HG02840 (cell line): ENCODE measurements around the gene KPTN.

Source experiments
- ATAC-seq: cut with Tn5 transposase; IDR thresholded peaks from one replicate; pipeline ENCODE4 v1.9.1; 2021; ENCODE audit warnings: mild to moderate bottlenecking, moderate library complexity, moderate number of reproducible peaks; ENCODE audit not compliant: unreplicated experiment, low FRiP score

The KPTN gene

DNA sequence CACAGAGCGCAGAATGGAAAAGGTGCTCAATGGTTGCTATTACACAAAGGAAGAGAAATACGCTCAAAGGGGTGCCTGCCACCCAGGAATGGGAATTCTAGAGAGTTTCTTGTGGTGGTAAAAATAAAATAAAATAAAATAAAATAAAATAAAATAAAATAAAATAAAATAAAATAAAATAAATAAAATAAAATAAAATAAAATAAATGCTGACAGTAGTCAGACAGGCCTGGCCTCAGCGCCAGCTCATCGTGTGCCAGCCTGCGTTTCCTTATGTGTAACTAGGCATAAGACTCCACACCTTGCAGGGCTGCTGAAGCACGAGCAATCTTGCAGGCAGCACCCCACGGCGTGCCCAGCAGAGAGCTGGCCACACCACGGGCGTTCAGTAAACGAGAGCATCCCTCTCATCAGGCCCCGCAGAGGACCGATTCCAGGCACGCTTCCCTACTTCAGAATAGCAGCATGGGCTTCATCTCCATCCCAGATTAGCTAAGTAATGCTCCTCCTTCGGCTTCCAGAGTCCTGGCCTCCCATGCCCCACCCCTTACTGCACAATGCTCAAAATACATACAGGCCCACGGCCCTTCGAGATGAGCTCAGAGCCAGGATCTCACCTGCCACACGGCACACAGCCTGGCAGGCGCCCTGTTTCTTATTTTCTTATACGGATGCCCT, 25.3 kb upstream of the KPTN start:
- no peak for ATAC-seq

DNA sequence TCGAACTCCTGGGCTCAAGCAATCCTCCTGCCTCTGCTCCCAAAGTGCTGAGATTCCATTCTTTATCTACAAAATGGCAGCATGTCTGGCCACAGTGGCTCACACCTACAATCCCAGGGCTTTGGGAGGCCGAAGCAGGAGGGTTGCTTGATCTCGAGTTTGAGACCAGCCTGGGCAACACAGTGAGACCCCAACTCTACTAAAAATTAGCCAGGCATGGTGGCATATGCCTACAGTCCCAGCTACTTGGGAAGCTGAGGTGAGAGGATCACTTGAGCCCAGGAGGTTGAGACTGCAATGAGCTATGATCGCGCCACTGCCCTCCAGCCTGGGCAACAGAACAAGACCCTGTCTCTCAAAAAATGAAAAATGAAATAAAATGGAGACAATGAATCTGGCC, 24.7 kb upstream of the KPTN start:
- no peak for ATAC-seq

DNA sequence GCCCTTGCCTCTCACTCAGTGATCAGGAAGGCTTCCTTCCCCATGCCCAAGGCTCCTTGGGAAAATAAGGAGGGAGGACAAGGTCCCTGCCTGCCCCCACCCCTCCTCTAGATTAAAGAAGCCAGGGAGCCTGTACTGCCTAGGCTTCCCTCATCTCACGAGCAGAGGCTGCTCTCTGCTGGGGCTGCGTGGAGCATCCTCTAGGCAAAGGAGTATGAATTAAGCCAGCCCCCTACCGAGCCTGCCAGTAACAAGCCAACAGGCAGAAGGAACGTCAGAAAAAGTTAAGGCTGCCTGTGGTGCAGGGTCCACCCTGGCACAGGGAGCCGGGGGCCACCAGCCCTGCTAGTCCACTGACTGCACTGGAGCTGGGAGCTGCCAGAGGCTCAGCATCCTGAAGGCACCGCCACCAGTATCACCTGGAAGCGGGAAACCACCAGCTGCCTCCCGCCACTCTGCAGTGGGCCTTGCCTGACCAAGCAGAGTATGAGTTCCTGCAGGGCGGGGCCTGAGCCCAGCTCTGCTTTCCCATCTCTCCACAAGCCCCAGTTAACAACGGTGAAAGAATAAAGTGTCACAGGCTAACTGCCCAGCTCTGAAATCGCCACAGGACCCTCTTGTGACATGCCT, 24.0 kb upstream of the KPTN start:
- no peak for ATAC-seq

DNA sequence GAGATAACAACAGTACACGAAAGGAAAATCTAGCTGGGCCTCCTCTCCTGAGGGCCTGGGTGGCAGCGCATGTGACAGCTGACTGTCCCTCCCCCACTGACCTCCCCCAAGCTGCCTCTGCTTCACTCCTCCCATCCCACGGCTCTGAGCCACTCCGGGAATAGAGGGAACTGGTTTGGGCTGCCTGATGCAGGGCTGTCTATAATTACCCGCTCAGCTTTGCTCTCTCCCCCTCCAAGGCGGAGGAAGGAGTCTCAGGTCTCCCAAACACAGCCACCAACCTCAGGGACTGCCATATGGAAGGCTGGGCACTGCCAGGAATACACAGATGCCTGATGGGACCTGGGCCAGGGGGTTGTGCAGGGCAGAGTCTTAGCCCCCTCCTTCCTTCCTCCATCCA, 23.0 kb upstream of the KPTN start:
- no peak for ATAC-seq

DNA sequence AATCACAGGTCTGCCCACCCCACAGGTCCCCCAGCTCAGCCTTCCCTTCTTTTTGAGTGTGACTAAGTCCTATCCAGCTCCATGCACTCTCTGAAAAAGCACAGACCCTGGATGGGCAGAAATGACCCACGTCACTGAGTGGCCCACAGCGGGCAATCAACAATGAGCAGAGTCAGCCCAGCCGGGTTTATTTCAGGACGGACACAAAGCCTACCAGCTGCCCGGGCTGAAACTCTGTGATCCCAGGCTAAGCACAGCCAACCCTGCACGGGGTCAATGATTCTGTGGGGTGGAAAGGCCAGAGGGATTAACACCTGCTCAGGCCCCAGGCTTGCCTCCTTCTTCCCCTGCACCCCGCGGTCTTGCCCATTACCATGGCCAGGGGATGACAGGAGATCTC, 22.4 kb upstream of the KPTN start:
- no peak for ATAC-seq

DNA sequence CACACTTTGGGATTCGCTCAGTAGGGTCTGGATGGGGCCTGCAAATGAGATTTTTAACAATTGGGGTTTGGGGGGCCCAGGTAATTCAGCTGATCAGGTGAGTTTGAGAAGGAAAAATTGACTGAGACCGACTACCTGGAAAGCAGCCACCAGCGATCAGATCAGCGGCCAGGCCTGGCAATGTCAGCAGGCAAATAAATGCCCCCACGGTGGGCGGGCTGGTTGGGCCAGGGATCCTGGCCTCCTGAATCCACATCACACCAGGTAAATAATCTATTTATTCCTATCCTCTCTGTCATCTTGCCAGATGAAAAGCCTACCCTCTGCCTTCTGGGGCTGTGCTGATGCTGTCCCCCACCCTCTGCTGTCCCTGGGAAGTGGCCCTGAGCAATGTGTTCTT, 21.5 kb upstream of the KPTN start:
- ATAC-seq, result no peak

DNA sequence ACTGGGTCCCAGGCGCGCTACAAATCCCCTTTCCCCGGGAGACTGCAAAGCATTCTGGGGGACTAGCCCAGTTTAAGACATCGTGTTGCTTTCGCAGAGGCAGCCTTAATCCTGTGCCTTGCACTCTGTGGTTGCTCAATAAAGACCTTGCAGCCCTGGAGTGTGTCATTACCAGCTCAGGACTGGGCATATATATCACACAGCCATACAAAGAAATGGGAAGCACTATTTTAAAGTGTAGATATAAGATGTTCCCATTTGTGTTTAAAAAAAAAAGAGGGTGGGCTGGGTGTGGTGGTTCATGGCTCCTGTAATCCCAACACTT, 19.8 kb upstream of the KPTN start:
- ATAC-seq, result no peak

DNA sequence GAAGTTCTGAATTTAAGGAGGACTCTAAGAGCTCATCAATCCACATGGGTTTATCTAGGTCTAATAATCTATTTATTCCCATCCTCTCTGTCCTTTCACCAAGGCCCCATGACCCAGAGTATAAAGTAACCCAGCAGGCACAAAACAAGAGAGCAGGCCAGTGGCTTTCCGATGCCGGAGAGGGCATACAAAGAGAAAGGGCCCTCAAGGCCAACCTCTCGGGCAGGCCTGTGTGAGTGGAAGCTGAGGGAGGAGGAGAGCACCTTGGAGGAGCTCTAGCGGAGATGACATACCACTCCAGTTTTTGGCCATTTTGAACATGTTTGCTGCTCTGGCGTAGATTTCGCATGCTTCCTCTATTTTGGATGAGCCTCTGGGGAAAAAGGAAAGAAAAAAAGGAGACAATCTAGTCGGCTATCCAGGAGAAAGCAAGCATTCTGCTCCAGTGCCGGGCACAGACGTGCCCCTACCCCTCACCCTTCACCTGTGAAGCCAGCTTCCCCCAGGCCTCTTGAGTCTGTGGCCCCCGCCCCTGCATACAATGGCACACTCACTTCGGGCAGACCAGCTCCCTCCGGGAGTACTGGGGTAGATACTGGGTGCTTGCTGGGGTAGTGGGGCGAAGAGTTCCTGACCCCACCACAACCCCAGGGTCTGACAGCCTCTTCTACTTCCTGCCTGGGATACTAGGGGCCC, 19.3 kb upstream of the KPTN start:
- ATAC-seq, result no peak

DNA sequence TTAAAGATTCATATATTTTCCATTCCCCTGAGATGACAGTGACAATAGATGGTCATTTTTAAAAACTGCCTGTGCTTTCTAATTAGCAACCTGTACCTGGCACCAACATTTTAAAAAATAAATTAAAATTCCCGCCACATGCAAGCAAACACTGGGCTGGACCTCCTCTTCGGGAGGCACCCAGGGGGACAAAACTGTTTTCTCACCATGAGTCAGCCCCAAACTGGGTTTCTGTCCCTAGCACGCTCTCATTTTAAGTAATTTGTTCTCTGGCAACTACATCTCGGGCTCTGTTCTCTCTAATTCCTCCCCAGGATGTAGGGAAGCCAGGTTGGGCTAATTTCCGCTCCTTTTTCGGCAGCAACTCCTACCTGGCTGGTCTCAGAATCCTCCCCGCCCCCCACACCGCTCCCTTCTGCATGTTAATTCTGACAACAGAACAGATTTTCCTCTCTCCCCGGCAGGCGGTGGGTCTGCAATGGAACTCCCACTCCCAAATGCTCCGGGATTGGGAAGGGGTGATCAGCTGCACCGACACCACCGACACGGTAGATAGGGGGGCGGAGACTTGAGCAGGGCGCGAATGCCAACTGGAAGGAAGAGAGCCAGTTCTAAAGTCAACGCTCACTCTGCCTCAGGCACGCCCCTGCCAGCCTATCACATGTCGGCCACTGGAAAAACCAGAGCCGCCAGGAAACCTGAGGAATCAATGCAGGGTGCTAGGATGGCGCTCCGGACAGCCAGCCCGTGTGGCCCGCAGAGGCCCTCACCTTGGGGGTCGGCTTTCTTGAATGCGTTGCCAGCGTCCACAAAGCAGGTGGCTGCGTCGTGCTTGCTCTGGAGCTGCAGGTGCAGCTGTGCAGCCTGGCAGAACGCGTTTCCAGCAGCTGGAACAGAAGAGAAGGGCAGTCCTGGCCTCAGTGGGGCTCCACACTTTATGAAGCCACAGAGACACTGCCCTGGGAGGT, 16.1 kb upstream of the KPTN start:
- ATAC-seq, result no peak

DNA sequence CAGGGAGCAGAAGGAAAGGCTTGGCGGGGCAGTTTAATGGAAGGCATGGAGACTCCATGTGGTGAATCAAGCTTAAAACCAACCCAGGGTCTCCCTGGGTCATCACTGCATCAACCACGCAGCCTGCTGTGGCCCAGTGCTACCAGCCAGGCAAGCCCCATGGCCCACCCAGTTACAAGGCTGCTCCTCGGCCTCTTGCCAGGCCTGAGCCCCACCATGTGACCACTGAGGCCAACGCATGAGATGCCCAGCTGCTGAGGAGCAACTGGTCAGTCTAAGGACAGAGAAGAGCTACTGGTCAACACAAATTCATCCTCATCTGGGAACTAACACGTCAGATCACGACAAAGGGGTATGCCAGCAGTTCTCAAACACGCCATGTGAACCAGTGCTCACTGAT, 15.4 kb upstream of the KPTN start:
- ATAC-seq, result no peak

DNA sequence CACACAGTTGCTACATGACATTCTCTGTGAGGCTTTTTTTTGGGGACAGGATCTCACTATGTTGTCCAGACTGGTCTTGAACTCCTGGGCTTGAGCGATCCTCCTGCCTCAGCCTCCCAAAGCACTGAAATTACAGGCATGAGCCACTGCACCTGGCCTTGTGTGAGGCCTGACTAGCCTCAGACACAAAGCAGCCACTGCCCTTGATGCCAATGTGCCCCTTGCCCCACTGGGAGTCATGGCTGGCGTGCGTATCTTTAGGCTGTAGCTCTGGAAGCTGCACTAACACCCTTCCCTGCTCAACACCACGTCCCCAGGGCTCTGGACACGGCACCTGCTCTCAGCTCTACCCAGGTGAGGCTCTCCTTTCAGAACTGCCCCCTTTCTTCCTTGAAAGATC, 14.5 kb upstream of the KPTN start:
- no peak for ATAC-seq

DNA sequence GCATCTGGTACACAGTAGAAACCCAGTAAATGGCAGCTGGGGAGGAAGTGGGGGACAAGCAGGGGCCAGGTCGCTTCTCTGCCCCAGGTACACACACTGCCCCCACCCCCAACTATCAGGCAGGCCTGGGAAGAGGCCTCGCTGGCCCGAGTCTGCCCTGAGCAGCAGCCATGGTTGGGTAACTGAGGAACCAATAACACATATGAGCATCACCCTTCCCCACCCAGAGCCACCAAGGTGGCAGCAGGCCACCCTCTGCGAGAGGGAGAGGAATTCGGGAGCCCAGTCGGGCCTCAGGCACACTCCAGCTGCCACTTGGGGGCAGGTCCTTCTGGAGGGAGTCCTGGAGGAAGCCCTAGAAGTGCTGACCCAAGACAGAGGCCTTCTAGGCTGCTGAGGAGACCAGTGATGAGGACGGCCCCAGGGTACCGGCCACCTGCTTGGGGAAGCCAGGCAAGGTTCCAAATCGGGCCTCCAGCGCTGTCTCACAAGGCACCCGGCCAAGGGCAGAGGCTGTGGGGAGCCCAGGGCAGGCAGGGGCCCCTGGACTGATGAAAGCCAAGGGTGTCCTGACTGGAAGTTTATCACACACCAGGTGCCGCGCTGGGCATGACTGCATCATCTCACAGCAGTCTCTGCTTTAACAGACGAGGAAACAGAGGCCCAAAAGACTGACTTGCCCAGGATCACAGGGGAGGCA, 14.0 kb upstream of the KPTN start:
- no peak for ATAC-seq

DNA sequence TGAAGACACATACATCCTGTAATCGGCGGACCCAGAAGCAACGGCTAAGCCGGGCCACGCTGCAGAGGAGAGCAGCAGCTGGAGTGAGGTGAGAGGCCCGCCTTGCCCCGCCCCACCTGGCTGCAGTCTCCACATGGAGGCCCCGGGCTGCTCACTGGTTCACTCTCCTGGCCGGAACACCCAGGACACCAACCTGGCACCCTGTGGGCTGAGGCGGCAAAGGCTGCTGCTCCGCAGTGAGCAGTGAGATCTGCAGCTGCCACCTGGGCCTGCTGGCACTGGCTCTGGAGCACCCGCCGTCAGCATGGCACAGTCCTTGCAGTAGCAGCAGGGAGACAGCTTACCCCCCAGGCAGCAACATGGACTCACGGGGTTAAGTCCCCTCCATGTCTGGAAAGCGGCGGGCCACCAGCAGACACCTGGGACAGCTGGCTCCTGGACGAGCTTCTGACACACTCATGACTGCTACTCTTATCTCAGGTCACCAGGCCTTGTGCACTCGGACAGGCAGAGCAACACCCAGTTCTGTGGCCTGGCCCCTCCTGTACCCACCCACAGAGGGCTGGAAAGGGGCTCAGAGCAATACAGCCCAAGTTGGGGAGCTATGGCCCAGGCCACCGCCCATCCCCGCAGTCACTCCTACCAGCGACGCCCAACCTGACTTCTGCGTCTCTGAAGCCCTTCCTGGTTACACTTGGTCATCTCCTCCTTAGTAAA, 13.2 kb upstream of the KPTN start:
- ATAC-seq, result no peak

DNA sequence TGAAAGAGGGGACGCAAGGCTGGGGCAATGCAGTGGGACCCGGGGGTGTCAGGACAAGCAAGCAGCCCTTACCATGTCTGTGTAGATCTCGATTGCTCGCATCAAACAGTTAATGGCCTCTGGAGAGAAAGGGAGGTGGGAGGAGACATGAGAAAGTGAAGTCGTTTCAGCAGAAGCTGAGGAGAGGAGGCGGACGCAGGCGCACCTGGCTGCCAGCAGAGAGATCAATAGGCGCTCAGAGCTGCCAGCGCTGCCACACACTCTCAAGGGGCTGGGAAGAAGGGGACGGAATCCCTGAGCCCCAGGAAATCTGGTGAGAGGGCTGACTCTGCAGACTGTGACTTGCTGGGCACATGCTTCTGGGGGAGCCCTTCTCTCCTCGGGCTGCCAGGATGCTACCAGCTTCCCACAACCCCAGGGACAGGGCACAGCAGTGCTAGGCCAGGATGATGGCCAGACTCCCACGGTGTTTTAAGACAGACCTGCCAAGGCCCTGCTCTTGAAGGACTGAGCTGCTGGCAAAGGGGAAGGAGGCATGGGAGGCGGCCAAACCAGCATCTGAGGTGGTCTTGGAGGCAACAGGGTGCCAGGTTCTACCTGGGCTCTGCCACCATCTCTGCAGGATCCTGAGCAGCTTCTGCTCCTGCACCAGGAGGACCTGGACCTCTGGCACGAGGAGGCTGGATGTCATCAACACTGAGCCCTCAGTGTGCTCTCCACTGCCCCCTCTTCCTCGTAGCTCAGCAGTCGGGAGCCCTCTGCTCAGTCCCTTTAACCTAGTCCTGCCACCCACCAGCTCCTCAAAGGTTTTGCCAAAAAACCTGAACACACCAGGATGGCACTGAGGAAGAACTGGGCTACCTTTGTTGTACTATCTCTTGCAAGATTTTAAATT, 11.7 kb upstream of the KPTN start:
- ATAC-seq, result no peak

DNA sequence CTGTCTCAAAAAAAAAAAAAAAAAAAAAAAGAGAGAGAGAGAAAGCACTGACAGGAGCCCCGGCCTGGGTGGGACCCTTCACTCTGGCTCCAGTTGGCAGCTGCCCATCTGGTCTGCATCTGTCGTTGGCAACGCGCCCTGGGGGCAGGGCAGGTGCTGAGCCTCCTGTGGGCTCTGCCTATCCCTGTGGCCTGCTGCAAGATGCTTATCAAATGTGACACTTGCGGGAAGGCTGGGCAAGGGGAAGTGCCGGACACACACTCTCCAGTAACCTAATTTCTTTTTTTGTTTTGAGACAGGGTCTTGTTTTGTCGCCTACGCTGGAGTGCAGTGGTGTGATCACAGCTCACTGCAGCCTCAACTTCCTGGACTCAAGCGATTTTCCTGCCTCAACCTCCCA, 10.7 kb upstream of the KPTN start:
- ATAC-seq, result no peak

DNA sequence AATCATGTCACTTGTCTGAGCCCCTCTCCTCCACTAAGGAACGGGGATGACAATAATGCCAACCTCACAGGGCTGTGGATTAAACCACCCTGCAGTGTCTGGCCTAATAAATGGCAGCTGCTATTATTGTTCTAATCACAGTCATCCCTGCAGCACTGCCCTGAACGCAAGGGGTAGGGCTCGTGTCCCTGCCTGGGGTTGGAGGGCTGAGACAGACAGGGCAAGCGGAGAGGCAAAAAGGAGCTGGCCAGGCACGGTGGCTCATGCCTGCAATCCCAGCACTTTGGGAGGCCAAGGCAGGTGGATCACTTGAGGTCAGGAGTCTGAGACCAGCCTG, 10.2 kb upstream of the KPTN start:
- ATAC-seq, result no peak

DNA sequence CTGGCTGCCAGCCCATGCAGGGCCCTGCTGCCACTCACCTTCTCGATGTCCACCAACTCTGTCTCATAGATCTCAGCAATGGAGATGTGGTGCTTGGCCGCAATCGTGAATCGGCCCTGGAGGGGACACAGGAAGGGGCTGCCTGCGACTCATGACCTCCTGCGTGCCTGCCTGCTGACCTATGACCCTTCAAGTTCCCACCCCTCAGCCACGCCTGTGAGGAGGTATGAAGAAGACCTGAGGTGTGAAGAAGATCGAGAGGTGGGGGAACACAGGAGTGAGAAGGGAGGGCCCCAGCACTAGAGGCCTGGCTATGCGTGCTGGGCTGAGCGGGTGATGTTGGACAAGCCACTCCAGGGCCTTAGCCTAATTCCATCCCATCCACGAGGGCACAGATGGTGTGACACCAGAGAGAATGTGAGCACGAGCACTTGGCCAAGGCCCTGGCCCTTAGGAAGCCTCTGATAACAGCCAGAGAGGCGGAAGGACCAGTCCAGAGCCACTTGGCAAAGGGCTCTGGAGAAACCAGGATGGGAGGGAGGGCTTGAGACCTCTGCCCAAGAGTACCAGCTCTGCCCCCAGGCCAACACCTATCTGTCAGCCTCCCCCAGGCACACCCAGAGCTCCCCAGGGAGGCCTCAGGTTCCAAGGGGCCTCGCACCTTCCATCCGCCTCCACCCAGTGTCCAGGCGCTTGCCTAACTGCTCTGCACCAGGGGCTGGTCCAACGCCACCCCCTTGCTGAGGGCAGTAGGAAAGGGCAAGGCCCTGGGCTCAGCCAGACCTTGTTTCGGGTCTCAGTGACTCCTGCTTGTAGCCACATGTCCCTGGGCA, 9.6 kb upstream of the KPTN start:
- no peak for ATAC-seq
